ENCODE measurements around the gene PDE3B. TPM values are rescaled to one million over a fixed set of nuclear protein-coding genes. Genes with fewer than 3 reads are reported as not detected.

The PDE3B gene
- total RNA-seq, 1 experiment from 2014 or later: 6.7 TPM

DNA sequence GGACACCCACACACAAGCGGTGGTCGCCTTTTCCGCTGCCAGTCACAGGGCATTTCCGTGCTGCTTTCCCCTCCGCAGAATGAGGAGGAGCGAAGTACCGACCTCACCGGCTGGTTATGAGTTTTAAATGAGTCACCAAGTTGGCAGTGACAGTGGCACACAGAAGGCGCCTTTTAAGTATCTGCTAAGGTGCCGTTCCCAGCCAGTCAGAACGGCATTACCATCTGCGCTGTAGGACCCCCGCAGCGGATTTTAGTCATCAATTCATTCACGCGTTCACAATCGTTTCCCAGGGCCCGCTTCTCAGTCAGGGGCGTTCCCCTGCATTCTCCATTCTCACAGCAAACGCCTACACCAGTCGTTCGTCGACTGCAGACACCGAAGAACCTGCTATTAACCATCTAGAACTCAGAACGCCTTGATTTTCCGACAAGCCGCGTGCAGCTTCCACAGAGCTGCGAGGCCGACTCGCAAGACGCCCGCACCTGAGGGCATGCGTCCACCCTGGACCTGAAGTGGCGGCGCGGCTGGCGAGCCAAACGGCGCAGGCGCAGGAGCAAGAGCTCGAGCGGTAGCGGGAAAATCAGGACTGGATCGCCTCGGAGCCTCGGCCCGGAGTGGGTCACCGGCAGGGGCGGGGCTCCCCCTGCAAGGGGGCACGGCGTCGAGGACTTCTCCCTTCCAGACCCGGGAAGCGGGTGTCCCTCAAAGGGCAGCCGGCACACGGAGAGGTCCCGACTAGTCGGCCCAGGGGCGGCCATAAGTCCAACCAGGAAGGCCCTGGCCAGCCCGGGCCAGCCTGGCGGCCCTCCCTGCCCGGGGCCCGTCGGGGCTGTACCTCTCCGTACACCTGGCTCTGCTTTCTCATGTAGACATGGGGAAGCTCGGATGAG is 247.8 kb downstream of the PDE3B start:
- Histone ChIP-seq H4K20me1 (ENCODE audit: insufficient read depth) (no peaks in the 10 kb centered on the region), H3K4me1 (ENCODE audit: control insufficient read depth in 1 of 2, insufficient read depth in 2 of 2, low read length in 2 of 2) (peaks cover 5 to 24% of the 10 kb centered on the region in 2 experiments; a peak in 3 of 4 replicates), H3K9ac (ENCODE audit: low read length) (peak overlapping the region; percentile 54), H3K27me3 (ENCODE audit: insufficient read depth, low read length) (no peaks in the 10 kb centered on the region), H3K4me2 (ENCODE audit: low read length) (peak overlapping the region; percentile 82), H3K27ac (ENCODE audit: low read depth, low read length) (peak overlapping the region; percentile 87), H3K79me2 (ENCODE audit: insufficient read depth, low read length) (no peaks in the 10 kb centered on the region), H3K9me3 (ENCODE audit: control insufficient read depth in 1 of 2, insufficient read depth in 1 of 2, low read depth in 1 of 2, low read length in 2 of 2) (no peaks in the 10 kb centered on the region), H3K36me3 (ENCODE audit: control insufficient read depth in 1 of 2, insufficient read depth in 2 of 2, low read length in 2 of 2) (no peaks in the 10 kb centered on the region), H3K4me3 (replicated peaks in 1 of 2; ENCODE audit: low read depth in 1 of 2, low read length in 2 of 2) (peak overlapping the region; percentile 57 to 62), H3K9me2 (ENCODE audit: insufficient read depth) (no peaks in the 10 kb centered on the region), H2AFZ (ENCODE audit: low read depth, low read length, poor library complexity, severe bottlenecking) (peak overlapping the region; percentile 77)
- peak; percentile 71 for ATAC-seq
- intact Hi-C loops (cut with micrococcal nuclease): loop anchor here (5.0 to 10.0 kb wide), 3 partner anchors 39 to 369 kb away; partner anchors contain the start of genes PDE3B and PSMA1
- CTCF ChIA-PET: interaction anchor here (0.9 to 5.2 kb wide), 9 partner anchors 9 to 184 kb away, joined by 3 to 75 read pairs (median 4); no protein-coding TSS in a partner anchor
- DNase-seq (ENCODE audit: low read depth, low spot score): peak; percentile 84
- RAD21 ChIA-PET (ENCODE audit: low non-redundant PET in 1 of 2, low total read pairs in 2 of 2, uncharacterized antibody in 2 of 2, unreplicated experiment in 2 of 2): interaction anchor here (0.8 to 1.0 kb wide), 2 partner anchors 16 to 17 kb away, joined by 3 to 4 read pairs; no protein-coding TSS in a partner anchor
- BruUV-seq (replicated peaks): TSS peak; percentile 75
- POLR2A ChIA-PET: interaction anchor here (0.7 to 2.5 kb wide), 10 partner anchors 9 to 319 kb away, joined by 3 to 17 read pairs (median 4); no protein-coding TSS in a partner anchor
- TF ChIP-seq POLR2AphosphoS5 (IDR thresholded peaks at IDR 0.05; ENCODE audit: low read depth, low read length): peak; percentile 88
- peak; percentile 46 for TF ChIP-seq JUND (IDR thresholded peaks at IDR 0.05)
- TF ChIP-seq YY1 (IDR thresholded peaks at IDR 0.05; ENCODE audit: extremely low read depth, insufficient replicate concordance, low read depth, low read length): peak; percentile 63
- peak; percentile 99 for TF ChIP-seq MAX (IDR thresholded peaks at IDR 0.05)
- TF ChIP-seq SP1 (IDR thresholded peaks at IDR 0.05; ENCODE audit: low read depth): peak; percentile 85
- no peak for TF ChIP-seq EZH2phosphoT487 (IDR thresholded peaks at IDR 0.05; ENCODE audit: borderline replicate concordance)
- no peak; the same call in 1 of the 2 replicates for TF ChIP-seq RAD21 (IDR thresholded peaks at IDR 0.05; ENCODE audit: low read depth)
- no peak for TF ChIP-seq CEBPB (IDR thresholded peaks at IDR 0.05; ENCODE audit: low read depth)
- TF ChIP-seq SIN3A (IDR thresholded peaks at IDR 0.05; ENCODE audit: low read depth): peak; percentile 87
- TF ChIP-seq FOSL1 (IDR thresholded peaks at IDR 0.05; ENCODE audit: low read depth): peak; percentile 73
- TF ChIP-seq ZFX (IDR thresholded peaks at IDR 0.05): peak; percentile 39; the same call in 1 of the 2 replicates
- 0 out of 2 replicates have a peak, but pooled peaks have one; percentile 5 for TF ChIP-seq SRF (IDR thresholded peaks at IDR 0.05; ENCODE audit: low read depth)
- TF ChIP-seq, protein P1, sequence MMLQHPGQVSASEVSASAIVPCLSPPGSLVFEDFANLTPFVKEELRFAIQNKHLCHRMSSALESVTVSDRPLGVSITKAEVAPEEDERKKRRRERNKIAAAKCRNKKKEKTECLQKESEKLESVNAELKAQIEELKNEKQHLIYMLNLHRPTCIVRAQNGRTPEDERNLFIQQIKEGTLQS (IDR thresholded peaks at IDR 0.05): no peak
- TF ChIP-seq EGR1 (IDR thresholded peaks at IDR 0.05; ENCODE audit: low read depth): no peak
- TF ChIP-seq POLR2A (IDR thresholded peaks at IDR 0.05; ENCODE audit: borderline replicate concordance, extremely low read depth, insufficient read depth, insufficient read length): peak; percentile 91
- TF ChIP-seq CBX3 (IDR thresholded peaks at IDR 0.05; ENCODE audit: low read depth): peak; percentile 93
- peak; percentile 36 for TF ChIP-seq TCF7L2 (IDR thresholded peaks at IDR 0.05; ENCODE audit: borderline replicate concordance, extremely low read depth, insufficient read depth, insufficient read length)
- no peak for TF ChIP-seq EZH2 (IDR thresholded peaks at IDR 0.05)
- TF ChIP-seq, protein P2, sequence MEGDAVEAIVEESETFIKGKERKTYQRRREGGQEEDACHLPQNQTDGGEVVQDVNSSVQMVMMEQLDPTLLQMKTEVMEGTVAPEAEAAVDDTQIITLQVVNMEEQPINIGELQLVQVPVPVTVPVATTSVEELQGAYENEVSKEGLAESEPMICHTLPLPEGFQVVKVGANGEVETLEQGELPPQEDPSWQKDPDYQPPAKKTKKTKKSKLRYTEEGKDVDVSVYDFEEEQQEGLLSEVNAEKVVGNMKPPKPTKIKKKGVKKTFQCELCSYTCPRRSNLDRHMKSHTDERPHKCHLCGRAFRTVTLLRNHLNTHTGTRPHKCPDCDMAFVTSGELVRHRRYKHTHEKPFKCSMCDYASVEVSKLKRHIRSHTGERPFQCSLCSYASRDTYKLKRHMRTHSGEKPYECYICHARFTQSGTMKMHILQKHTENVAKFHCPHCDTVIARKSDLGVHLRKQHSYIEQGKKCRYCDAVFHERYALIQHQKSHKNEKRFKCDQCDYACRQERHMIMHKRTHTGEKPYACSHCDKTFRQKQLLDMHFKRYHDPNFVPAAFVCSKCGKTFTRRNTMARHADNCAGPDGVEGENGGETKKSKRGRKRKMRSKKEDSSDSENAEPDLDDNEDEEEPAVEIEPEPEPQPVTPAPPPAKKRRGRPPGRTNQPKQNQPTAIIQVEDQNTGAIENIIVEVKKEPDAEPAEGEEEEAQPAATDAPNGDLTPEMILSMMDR (IDR thresholded peaks at IDR 0.05 in 2 of 3, conservative IDR thresholded peaks at IDR 0.05 in 1 of 3; ENCODE audit: borderline replicate concordance in 1 of 3, insufficient read depth in 1 of 3, low read depth in 2 of 3, low read length in 2 of 3): no peak
- TF ChIP-seq ZBTB33 (IDR thresholded peaks at IDR 0.05; ENCODE audit: extremely low read depth, insufficient replicate concordance, low read length): no peak
- TF ChIP-seq ELF1 (IDR thresholded peaks at IDR 0.05; ENCODE audit: borderline replicate concordance, low read depth): no peak
- no peak for TF ChIP-seq ZNF274 (IDR thresholded peaks at IDR 0.05; ENCODE audit: low read depth, low read length)
